ENCODE measurements around the gene EGLN2. TPM values are rescaled to one million over a fixed set of nuclear protein-coding genes. Genes with fewer than 3 reads are reported as not detected.
"Not testable (repeated sequence)": the region's sequence is repeated elsewhere in the genome, so short reads cannot be mapped to it uniquely, and the experiment has no call there.

Gene EGLN2
- total RNA-seq, 2 experiments from 2014 or later = 121 to 126 TPM

DNA sequence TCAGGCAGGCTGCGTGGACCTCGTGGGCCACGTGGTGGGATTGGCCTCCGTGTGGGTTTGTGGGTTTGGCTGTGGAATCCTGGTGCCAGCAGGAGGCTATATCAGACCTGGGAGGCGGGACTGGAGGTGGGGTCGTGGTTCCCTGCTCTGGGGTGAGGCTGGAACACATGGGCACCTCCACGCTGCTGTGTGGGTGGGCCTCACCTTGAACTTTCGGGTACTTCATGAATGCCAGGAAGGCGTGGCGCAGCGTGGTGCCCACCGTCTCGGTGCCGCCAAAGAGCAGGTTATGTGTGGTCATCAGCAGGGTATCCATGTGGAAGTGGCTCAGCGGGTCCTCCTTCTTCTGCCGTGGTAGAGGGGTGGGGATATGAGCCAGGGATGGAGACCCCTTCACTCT lies 25.9 kb downstream of the EGLN2 start:
- H3K4me1 Mint-ChIP-seq (ENCODE audit: low read depth) = peaks cover 34% of the 10 kb centered on the region
- peaks cover 17% of the 10 kb centered on the region for H3K36me3 Mint-ChIP-seq (ENCODE audit: low read depth)
- ATAC-seq; H3K27ac Mint-ChIP-seq; H3K4me3 Mint-ChIP-seq; DNase-seq; H3K27me3 Mint-ChIP-seq (ENCODE audit: low read depth); H3K9me3 Mint-ChIP-seq (ENCODE audit: insufficient read depth); POLR2A ChIA-PET: not testable (repeated sequence)
- CTCF ChIA-PET = interaction anchor here (1.3 kb wide), 1 partner anchor 80 kb away, joined by 4 read pairs; no protein-coding TSS in a partner anchor

- CTCF ChIA-PET; H3K27ac Mint-ChIP-seq; POLR2A ChIA-PET; DNase-seq; H3K27me3 Mint-ChIP-seq (ENCODE audit: low read depth); H3K9me3 Mint-ChIP-seq (ENCODE audit: insufficient read depth); H3K4me3 Mint-ChIP-seq; ATAC-seq: not testable (repeated sequence)
- peaks cover 34% of the 10 kb centered on the region for H3K4me1 Mint-ChIP-seq (ENCODE audit: low read depth)
- H3K36me3 Mint-ChIP-seq (ENCODE audit: low read depth) = peaks cover 17% of the 10 kb centered on the region
Observed at GRCh38 chr19:40825460-40826095, 26.6 kb downstream of the EGLN2 start.

DNA sequence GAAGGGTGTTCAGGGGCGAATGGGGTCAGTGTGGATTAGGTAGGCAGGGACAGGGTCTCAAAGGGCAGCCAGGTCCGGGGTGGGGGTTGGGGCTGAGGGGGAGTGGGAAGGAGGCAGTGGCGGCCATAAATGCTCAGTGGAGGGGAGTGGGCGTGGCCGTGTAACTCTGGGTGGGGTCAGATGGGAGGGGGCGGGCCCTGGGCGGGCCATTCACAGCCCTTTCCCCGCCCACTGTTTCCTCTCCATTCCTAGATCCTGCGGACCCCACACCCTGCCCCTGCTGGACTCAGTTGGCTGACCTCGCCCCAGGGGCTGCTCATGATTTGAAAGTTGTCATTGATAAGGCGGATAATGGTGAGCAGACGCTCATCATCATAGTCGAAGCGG lies 27.3 kb downstream of the EGLN2 start:
- H3K9me3 Mint-ChIP-seq (ENCODE audit: insufficient read depth); ATAC-seq; H3K4me3 Mint-ChIP-seq; DNase-seq; H3K27me3 Mint-ChIP-seq (ENCODE audit: low read depth); POLR2A ChIA-PET; CTCF ChIA-PET: not testable (repeated sequence)
- Mint-ChIP-seq H3K4me1 (ENCODE audit: low read depth) (peaks cover 34% of the 10 kb centered on the region), H3K27ac (peak overlapping the region; percentile 66), H3K36me3 (ENCODE audit: low read depth) (peaks cover 17% of the 10 kb centered on the region)

GRCh38 chr19:40826699-40827385 lies 27.9 kb downstream of the EGLN2 start:
- POLR2A ChIA-PET; H3K9me3 Mint-ChIP-seq (ENCODE audit: insufficient read depth); CTCF ChIA-PET; H3K27me3 Mint-ChIP-seq (ENCODE audit: low read depth); H3K4me3 Mint-ChIP-seq: not testable (repeated sequence)
- peaks cover 34% of the 10 kb centered on the region for H3K4me1 Mint-ChIP-seq (ENCODE audit: low read depth)
- H3K27ac Mint-ChIP-seq = peak overlapping the region; percentile 66
- ATAC-seq = peak; percentile 88
- peaks cover 17% of the 10 kb centered on the region for H3K36me3 Mint-ChIP-seq (ENCODE audit: low read depth)
- peak; percentile 77 for DNase-seq

GRCh38 chr19:40827386-40828247 lies 28.6 kb downstream of the EGLN2 start:
- no peak for ATAC-seq
- POLR2A ChIA-PET = no interaction called here
- Mint-ChIP-seq H3K4me1 (ENCODE audit: low read depth) (peaks cover 35% of the 10 kb centered on the region), H3K4me3 (no peak overlapping the region), H3K27ac (peak overlapping the region; percentile 66), H3K27me3 (ENCODE audit: low read depth) (no peaks in the 10 kb centered on the region), H3K9me3 (ENCODE audit: insufficient read depth) (no peaks in the 10 kb centered on the region), H3K36me3 (ENCODE audit: low read depth) (peaks cover 17% of the 10 kb centered on the region)
- CTCF ChIA-PET = interaction anchor here (1.1 kb wide), 1 partner anchor 83 kb away, joined by 3 read pairs; no protein-coding TSS in a partner anchor
- DNase-seq = no peak

- ATAC-seq (no peak), DNase-seq (no peak)
- Mint-ChIP-seq H3K27me3 (ENCODE audit: low read depth) (no peaks in the 10 kb centered on the region), H3K4me1 (ENCODE audit: low read depth) (peaks cover 34% of the 10 kb centered on the region), H3K9me3 (ENCODE audit: insufficient read depth) (no peaks in the 10 kb centered on the region), H3K27ac (no peak overlapping the region), H3K4me3 (no peak overlapping the region), H3K36me3 (ENCODE audit: low read depth) (peaks cover 17% of the 10 kb centered on the region)
- CTCF ChIA-PET = no interaction called here
- POLR2A ChIA-PET = no interaction called here
Observed at GRCh38 chr19:40829205-40829604, 30.2 kb downstream of the EGLN2 start.

DNA sequence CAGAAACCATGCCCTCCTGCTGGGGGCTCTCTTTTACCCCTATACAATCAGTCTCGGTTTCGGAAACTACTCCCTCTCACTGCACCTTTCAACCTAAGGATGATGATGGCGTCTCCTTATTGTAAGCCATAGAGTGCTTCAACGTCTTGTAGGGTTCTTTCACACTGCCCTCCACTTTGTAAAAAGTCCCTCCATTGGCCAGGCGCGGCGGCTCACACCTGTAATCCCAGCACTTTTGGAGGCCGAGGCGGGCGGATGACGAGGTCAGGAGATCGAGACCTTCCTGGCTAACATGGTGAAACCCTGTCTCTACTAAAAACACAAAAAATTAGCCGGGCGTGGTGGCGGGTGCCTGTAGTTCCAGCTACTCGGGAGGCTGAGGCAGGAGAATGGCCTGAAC lies 31.8 kb downstream of the EGLN2 start:
- H3K36me3 Mint-ChIP-seq (ENCODE audit: low read depth) = peaks cover 15% of the 10 kb centered on the region

DNA sequence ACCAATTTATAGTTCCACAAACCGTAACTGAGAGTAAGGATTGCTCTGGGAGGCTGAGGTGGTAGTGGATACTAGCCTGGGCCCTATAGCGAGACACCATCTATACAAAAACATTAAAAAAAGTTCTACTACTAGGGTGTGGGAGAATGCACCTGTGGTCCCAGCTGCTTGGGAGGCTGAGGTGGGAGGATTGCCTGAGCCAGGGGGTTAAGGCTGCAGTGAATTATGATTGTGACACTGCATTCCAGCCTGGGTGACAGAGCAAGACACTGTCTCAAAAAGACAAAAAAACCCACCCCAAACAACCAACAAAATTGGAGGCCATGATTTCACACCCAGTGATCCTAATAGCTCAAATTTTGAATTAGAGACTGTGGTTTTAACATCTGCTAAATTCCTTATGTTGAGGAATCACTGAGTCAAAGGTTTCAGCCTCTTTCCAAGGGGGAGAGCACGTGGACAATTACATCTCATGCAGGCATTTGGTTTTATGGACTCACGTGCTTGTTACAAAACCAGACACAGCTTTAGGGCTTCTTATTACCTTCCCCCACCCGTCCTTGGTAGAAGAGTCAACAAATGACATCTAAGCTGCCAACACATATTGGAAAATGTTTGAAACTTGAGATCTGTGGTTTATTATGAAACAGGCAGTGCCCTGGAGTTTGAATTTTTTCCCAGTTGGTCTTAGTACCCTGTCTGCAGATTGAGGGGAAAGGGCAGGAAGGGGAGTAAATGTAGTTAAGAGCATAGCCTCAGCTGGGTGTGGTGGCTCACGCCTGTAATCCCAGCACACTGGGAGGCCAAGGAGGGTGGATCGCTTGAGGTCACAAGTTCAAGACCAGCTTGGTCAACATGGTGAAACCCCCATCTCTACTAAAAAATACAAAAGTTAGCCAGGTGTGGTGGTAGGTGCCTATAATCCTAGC lies 32.8 kb downstream of the EGLN2 start:
- no peaks in the 10 kb centered on the region for H3K27me3 Mint-ChIP-seq (ENCODE audit: low read depth)
- H3K27ac Mint-ChIP-seq = no peak overlapping the region
- DNase-seq (no peak), ATAC-seq (no peak)
- peaks cover 9% of the 10 kb centered on the region for H3K36me3 Mint-ChIP-seq (ENCODE audit: low read depth)
- no peaks in the 10 kb centered on the region for H3K9me3 Mint-ChIP-seq (ENCODE audit: insufficient read depth)
- POLR2A ChIA-PET = no interaction called here
- no peak overlapping the region for H3K4me3 Mint-ChIP-seq
- H3K4me1 Mint-ChIP-seq (ENCODE audit: low read depth) = peaks cover 19% of the 10 kb centered on the region
- CTCF ChIA-PET = interaction anchor here (0.9 to 1.9 kb wide), 3 partner anchors 25 to 380 kb away, joined by 3 to 5 read pairs (median 3); partner anchors contain the start of gene EGLN2

More for the DNA sequence above, 31.8 kb downstream of the EGLN2 start:
- ATAC-seq; DNase-seq; H3K27ac Mint-ChIP-seq; H3K4me3 Mint-ChIP-seq; CTCF ChIA-PET; H3K27me3 Mint-ChIP-seq (ENCODE audit: low read depth); H3K9me3 Mint-ChIP-seq (ENCODE audit: insufficient read depth); POLR2A ChIA-PET: not testable (repeated sequence)
- peaks cover 25% of the 10 kb centered on the region for H3K4me1 Mint-ChIP-seq (ENCODE audit: low read depth)

DNA sequence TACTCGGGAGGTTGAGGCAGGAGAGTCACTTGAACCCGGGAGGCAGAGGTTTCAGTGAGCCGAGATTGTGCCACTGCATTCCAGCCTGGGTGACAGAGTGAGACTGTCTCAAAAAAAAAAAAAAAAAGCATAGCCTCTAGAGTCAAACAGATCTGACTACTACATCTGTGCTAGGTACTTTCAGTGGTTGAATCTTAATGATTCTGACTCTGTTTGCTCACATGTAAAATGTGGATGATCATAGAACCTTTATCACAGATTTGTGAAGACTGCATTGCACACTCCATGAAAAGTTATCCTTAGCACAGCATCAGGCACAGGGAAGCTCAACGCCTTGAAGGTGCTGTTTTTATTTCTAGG lies 33.4 kb downstream of the EGLN2 start:
- CTCF ChIA-PET = interaction anchor here (0.9 to 1.9 kb wide), 2 partner anchors 26 to 34 kb away, joined by 3 to 5 read pairs; partner anchors contain the start of gene EGLN2

DNA sequence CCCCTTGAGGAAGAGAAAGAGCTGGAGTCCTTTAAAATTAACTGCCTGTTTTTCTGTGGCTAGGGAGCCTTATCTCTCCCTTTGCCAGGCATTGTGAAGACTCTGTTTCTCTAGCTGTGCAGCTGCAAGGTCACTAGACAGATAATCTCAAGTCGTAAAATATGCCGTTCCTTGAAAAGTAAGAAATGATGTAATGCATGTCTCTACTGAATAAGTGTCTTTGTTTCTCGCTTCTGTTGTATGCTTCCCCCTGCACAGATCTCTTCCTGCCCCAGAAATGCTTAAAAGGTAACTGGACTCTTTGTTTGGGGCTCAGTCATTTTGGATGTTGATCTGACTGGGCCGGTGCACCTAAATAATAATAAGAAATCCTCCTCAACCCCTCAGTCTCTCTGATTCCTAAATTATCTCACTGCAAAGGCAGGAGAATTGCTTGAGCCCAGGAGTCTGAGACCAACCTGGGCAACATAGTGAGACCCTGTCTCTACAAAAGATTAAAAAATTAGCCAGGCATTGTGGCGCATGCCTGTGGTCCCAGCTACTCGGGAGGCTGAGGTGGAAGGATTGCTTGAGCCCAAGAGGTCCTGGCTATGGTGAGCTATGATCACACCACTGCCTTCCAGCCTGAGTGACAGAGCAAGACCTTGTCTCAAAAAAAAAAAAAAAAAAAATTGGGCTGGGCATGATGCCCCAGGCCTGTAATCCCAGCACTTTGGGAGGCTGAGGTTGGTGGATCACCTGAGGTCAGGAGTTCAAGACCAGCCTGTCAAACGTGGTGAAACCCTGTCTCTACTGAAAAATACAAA lies 34.9 kb downstream of the EGLN2 start:
- H3K27ac Mint-ChIP-seq = peak overlapping the region; percentile 2
- H3K9me3 Mint-ChIP-seq (ENCODE audit: insufficient read depth); H3K27me3 Mint-ChIP-seq (ENCODE audit: low read depth); H3K36me3 Mint-ChIP-seq (ENCODE audit: low read depth); POLR2A ChIA-PET; H3K4me3 Mint-ChIP-seq; DNase-seq; CTCF ChIA-PET; ATAC-seq: not testable (repeated sequence)
- peaks cover 12% of the 10 kb centered on the region for H3K4me1 Mint-ChIP-seq (ENCODE audit: low read depth)

More for the DNA sequence above, 33.4 kb downstream of the EGLN2 start:
- POLR2A ChIA-PET = interaction anchor here (0.7 kb wide), 1 partner anchor 1580 kb away, joined by 6 read pairs; no protein-coding TSS in a partner anchor
- not testable (repeated sequence) for H3K27ac Mint-ChIP-seq; H3K9me3 Mint-ChIP-seq (ENCODE audit: insufficient read depth); H3K36me3 Mint-ChIP-seq (ENCODE audit: low read depth); H3K27me3 Mint-ChIP-seq (ENCODE audit: low read depth); ATAC-seq; H3K4me3 Mint-ChIP-seq; DNase-seq
- H3K4me1 Mint-ChIP-seq (ENCODE audit: low read depth) = peaks cover 12% of the 10 kb centered on the region

All from activated CD8-positive, alpha-beta T cell treated with anti-CD3 and anti-CD28 coated beads, Interleukin-2, amount 10 ng/mL, durations not matched to agents 7 days and 5 days (primary cell).